Raji (cell line): ENCODE results near the gene SLCO4A1.

Source experiments
- POLR2A ChIP-seq: IDR thresholded peaks from 2 replicates; pipeline ENCODE4 v1.6.1; 2011; ENCODE audit warnings: low read depth, low read length, control low read depth; ENCODE audit not compliant: insufficient read depth

SLCO4A1 gene

DNA sequence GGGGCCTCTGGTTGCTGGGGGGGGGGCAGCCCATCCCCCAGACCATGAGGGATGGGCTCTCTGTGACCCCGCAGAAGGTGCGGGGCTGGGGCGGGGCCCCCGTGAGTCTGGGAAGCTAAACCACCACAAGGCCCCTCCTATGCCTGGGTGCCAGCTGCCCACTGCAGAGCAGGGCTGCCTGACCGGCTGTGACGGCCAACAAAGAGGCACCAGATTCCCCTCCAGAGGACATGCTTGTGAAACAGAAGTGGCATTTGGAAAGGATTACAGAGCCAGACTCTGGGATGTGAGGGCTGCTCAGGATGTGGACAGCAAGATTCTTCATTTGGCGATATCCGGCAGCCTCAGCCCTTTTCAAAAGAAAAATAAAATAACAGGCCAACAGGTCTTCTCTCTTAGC, 49.9 kb downstream of the SLCO4A1 start:
- TF ChIP-seq POLR2A, result no peak

DNA sequence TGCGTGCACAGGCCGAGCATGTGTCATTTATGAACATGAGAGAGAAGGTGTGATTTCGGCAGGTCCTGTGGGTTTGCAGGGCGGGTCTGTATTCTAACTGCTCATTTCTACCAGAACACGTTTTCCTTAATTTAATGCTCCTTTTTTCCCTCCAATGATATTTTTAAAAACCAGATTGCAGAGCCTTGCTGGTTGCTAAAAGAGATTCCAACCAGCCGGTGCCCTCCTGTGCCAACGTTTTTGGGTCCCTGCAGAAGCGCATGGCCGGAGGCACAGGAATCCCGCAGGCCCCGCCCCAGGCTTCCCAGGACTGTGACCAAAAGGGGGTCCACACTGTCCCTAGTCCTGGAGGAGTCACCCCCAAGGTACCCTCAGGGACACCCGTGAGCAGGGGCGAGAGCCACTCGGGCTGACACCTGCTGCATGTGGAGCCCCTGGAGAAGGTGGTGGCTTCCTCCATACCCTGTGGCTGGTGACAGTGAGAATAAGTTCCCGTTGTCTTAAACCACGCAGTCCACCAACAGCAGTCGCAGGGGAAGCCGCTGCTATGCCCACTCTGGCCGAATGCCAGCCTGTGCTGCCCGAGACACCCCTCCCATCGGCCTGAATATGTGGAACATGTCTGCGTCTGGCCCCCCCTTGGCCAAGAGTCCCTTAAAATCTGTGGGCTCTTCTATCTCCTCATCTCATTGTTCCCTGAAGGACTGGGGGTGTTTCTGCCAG, 50.7 kb downstream of the SLCO4A1 start:
- TF ChIP-seq POLR2A, result no peak

DNA sequence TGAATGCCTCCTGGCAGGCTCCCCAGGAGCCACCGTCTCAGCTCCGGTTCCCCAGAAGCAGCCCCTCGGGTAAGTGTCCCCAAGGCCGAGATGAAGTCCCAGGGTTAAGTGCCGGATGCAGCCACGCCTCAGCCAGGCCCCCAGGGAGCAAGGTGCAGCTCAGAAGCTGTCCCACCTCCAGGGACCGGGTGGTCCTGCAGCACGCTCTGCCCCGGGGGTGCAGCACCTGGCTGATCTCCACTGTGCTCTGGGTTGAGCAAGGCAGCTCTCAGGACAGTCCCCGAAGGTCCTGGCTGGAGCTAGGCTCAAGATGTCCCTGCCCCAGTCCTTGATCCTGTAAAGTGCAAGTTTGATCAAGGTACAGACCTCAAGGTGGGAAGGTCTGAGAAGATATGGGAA, 51.2 kb downstream of the SLCO4A1 start:
- no peak for TF ChIP-seq POLR2A

DNA sequence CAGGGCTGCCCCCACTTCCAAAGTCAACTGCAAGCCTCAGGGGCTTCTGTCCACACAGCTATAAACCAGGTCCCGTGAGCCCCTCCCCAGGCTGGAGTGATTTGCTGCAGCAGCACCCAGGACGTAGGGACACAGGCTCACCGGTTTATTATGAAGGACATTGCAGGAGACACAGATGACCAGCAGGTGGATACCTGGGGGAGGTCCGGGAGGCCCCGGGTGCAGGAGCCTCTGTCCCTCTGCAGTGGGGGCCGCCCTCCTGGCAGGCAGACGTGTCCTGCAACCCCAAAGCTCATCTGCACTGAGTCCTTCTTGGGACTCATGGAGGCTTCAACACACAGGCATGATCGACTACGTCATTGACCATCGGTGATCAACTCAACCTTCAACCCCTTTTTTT, 51.8 kb downstream of the SLCO4A1 start:
- no peak for TF ChIP-seq POLR2A

DNA sequence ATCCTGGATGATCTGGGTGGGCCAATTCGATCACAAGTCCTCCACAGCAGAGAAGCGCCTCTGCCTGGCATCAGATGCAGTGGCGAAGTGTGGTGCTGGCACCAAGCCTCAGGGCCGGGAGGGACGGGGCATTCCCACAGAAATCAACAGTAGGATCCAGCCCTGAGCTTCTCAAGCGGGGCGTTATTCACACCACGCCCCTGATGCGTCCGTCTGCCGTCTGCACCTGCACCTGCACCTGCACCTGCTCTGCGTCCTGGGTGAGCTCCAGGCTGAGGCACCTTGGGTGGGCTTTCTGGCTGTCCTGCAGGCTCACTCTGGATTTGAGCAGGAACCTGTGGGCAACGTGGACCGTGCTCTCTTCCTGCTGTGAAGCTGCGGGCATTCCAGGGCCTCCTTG, 52.6 kb downstream of the SLCO4A1 start:
- TF ChIP-seq POLR2A, result no peak

DNA sequence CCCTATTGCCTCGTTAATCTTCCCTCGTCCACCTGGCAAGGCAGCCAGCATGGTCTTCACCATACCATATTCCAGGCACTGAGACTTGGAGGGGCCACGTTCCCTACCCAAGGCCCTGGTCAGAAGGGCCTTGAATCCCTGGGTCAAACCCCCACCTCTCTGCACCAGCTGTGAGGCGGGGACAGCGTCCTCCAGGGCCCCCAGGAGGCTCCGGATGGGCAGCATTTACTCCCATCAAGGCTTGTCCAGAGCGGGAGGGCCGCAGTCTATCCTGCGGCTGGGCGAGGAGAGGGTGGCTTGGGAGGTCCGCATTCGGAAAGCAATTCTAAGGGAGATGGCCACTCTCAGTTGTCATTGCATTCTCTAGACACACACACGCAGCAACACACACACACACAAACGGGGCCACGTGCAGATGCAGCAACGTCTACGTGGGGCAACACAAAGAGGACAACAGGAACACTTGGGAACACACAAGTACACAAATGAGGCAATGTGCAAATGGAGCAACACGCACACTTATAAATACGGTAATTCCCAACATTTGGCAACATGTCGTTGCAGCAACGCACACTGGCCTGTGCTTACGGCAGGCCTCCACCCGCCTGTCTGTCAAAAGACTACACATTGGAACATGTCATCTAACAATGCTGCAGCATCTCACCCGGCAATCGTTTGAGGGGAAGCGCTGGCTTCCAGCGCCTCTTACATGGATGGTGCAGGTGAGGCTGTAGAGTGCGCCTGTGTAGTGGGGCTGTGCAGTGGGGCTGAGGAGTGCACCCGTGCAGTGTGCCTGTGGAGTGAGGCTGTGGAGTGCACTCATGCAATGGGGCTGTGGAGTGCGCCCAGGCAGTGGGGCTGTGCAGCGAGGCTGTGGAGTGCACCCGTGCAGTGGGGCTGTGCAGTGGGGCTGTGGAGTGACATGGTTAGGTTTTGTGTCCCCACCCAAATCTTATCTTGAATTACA, 53.4 kb downstream of the SLCO4A1 start:
- TF ChIP-seq POLR2A, result no peak

DNA sequence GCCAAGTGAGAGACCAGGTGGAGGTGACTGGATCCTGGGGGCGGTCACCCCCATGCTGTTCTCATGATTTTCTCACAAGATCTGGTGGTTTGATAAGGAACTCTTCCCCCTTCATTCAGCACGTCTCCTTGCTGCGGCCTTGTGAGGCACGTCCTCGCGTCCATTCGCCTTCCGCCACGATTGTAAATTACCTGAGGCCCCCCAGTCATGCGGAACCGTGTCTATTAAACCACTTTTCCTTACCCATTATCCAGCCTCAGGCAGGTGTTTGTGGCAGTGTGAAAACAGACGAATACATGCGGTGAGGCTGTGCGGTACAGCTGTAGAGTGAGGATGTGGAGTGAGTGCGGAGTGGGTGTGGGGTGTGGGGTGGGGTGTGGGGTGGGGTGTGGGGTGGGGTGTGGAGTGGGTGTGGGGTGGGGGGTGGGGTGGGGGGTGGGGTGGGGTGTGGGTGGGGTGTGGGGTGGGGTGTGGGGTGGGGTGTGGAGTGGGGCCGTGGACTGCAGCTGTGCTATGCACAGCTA, 54.2 kb downstream of the SLCO4A1 start:
- TF ChIP-seq POLR2A, result no peak

DNA sequence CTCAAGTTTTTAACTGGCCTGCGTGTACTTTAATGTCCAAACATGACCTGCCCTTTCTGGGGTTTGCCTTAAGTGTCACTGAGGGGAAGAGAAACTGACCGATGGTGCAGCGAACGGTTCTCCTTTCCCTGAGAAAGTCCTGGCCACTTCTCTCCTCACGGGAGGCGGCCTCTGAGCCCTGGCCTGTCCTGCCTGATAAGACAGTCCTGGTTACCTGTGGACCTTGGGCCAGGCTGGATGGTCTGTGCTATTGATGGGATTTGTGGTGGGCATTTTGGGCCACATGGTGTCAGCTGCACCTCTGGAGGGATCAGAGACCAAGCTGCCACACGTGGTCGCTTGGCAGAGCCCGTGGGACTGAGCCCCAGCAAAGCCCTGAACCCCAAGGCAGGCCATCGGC, 54.7 kb downstream of the SLCO4A1 start:
- TF ChIP-seq POLR2A, result no peak

DNA sequence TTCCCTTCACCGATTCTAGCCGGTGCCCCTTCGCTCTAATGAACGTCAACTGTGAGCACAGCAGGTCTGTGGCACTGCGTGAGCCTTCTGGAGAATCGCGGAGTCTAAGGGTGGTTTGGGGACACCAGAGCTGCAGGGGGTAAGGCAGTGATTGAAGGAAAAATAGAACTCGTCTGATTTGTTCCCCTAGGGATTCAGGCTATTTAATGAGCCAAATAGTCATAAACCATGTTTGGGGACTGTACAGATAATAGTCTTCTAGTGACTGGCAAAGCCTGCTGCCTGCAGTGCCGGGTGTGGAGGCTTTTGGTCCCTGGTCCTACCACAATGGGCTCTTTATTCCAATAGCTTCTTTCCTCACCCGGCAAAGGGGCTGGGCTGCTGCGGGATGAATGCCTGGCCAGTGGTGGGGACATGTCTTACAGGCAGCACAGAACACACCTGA, 55.2 kb downstream of the SLCO4A1 start:
- no peak for TF ChIP-seq POLR2A

DNA sequence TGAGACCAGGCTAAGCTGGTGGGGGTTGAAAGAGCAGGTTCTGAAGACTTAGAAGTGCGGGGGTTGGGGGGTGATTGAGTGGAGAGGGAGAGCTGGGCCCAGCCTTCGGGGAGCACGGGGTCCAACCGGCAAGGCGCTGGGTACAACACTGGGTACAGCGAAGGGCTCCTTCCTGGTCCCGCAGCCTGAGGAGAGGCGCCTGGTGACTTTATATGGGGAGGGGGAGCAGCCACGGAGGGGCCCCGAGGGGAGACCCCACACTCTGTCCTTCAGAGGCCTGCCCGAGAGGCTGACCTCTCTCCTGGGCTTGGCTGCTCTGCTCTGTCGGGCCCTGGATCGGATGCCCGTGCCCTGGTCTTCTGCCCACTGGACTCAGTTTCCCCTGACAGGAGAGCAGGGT, 55.9 kb downstream of the SLCO4A1 start:
- TF ChIP-seq POLR2A, result no peak

DNA sequence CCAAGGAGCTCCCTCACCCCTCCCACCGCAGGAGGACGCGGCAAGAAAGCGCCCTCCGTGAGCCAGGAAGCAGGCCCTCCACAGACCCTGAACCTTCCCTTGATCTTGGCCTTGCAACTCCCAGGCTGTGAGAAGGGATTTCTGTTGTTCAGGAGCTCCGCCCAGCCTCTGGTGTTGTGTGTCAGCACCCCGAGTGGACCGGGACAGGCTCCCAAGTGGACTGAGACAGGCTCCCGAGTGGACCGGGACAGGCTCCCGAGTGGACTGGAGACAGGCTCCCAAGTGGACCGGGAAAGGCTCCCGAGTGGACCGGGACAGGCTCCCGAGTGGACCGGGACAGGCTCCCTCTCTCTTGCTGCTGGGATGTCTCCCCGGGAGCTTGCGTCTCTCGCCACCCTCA, 57.0 kb downstream of the SLCO4A1 start:
- no peak for TF ChIP-seq POLR2A

DNA sequence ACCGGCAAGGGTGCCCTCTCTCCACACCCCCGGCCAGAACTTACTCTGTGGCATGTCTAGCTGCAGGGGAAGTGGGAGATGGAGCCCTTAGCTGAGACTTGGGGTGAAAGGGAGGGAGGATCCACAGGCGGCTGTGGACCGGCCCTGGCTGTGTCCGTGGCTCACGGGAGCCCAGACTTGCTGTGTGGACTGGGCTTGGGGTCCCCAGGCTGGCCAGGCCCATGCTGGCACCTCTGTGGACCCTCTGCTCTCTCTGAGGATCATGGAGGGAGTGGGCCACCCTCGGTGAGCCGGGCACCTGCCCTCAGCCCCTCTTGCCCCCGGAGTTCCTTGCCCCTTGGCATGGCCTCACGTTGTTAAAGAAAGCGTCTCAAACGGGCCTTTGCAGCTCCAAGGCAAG, 57.4 kb downstream of the SLCO4A1 start:
- no peak for TF ChIP-seq POLR2A

DNA sequence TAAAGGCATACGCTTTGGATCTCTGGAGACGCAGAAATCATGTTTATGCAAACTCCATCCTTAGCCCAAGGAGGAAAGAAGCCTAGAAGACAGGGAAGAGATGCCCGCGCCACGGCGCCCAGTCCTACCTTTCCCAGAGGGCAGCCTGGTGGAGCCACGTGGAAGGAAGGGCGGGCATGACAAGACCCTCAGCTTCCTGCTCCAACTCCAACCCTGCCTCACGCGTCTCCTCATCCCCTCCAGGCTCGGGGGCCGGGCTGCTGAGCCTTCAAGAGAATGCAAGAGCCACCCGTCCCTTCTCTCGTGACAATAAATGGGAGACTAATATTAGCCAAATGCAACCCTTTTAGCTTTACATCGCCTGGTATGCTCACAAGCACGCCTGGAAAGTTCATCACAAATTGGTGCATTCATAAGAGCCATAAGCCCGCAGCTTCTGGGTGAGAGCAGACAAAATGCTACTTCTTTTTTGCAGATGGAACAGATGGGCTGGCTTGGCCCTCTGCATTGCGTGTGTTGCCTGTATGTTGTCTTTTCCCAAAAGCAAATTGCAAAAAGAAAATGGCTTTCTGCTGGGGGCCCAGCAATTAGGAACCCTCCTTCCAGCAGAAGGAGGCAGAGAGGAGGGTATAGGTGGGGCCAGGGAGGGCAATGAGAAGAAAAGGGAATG, 58.1 kb downstream of the SLCO4A1 start:
- TF ChIP-seq POLR2A, result no peak

DNA sequence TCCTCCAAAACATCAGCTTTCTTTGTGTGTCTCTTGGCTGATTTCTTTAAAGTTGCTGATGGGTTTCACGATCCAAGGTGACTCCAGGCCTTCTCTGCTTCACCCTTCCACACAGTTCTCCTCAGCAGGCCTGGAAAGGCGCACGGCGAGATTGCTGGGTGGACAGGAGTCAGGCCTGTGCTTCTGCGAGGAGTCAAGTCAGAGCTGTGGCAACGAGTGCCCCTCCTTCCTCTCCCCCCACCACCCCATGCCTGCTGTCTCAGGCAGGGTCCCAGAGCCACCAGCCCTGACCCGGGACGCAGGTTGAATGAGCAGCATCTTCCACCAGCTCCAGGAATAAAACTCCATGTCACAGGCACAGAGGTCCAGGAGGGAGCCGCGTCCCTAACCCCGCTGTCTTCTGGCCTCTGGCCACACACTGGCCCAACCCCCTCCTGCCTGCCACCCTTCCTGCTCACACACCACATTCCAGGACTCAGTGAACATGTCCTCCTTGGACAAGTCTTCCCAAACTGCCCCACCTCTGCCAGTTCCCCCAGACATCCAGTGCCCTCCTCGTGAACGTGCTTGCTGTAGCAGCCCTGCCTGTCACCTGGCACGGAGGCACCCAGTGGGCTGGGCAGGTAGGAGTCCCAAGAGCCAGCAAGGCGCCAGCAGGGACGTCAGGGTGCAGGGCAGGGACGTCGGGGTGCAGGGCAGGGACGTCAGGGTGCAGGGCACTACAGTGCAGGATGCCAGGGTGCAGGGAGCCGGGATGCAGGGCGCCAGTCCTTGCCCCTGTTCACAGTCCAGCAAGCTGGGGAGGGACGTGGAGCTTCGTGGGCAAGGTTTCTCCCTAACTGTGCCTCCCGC, 59.1 kb downstream of the SLCO4A1 start:
- TF ChIP-seq POLR2A, result no peak

DNA sequence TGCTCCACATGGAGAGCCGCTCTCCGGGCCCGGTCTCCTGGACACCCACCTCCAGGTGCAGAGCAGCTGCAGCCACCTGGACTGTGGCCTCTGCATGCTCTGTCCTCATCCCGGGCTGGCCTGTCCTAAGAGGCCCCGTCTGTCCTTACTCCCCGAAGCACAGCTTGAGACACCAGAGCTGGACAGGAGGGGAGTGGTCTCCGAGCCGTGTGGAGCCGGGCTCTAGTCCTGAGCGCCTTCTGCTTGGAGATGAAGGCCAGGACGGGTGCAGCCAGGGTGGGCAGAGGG, 59.7 kb downstream of the SLCO4A1 start:
- no peak for TF ChIP-seq POLR2A
